CD4-positive, alpha-beta T cell treated with Interleukin-21 for 1 hour (primary cell): Measurements from ENCODE around the gene PREX1.
"Not testable (repeated sequence)": the region's sequence is repeated elsewhere in the genome, so short reads cannot be mapped to it uniquely, and the experiment has no call there.

ENCODE experiments used
- DNase-seq: peaks from one replicate; pipeline ENCODE4 v3.0.0-alpha.2; 2020

Gene PREX1

GRCh38 chr20:48770700-48771442 lies 56.9 kb downstream of the PREX1 start:
- no peak for DNase-seq

DNA sequence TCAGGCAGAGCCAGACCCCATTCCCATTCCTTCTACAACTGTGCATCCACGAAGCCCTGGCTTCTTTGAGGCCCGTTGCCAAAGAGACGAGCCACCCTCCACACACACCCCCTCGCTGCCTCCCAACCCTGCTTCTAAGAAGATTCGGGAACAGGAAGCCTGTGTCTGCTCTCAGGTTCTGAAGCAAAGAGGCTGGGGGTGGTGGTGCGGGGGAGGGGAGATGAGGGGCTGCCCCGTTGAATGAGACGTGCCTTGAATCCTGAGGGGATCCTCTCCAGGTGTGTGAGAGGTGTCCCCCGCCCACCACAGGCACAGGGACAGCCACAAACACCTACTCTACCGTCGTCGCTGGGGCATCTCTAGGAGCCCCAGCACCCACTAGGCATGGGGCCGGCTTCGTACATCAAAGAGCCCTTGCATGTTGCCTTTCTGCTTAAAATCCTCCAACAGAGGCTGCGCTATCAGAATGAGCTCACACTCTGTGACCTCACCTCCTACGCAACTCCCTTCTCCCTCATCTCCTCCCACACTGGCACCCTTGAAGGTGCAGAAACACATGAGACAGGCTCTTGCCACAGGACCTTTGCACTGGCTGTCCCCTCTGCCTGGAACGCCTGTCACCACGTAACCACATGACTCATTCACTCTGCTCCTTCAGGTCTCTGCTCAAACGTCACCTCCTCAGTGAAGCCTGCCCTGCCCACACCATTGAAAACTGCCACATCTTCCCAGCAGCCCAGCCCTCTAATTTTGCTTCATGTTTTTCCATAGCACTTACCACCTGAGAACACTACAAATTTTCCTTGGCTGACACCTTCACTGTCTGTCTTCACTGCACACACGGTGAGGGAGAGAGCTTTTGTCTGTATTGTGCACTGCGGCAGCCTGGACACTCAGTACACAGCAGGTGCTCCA lies 58.5 kb downstream of the PREX1 start:
- peak; percentile 90 for DNase-seq

- peak; percentile 64 for DNase-seq
Measured at GRCh38 chr20:48766961-48767960, 60.5 kb downstream of the PREX1 start.

- no peak for DNase-seq
Measured at GRCh38 chr20:48766205-48766604, 61.6 kb downstream of the PREX1 start.

DNA sequence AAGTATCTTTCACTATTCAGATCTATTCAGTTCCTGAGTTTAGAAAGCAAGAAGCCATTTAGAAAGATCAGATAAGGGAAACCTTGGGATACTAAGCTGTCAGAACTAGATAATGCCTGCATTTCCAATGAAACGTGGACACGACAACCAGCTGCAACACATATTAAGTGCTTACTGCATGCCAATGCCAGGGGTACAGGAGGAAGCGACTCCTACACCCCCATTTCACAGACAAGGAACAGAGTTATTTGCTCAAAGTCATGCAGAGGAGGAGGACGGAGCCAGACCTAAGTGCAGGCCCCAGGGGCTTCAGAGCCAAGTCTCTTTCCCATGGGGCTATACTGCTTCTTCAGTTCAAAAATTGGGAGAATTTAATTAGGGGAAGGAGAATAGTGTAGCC lies 62.4 kb downstream of the PREX1 start:
- DNase-seq: no peak

GRCh38 chr20:48763216-48763914 lies 64.4 kb downstream of the PREX1 start:
- DNase-seq: no peak

GRCh38 chr20:48761874-48762273 lies 65.9 kb downstream of the PREX1 start:
- no peak for DNase-seq

- DNase-seq: peak; percentile 84
Measured at GRCh38 chr20:48761023-48761785, 66.6 kb downstream of the PREX1 start.

DNA sequence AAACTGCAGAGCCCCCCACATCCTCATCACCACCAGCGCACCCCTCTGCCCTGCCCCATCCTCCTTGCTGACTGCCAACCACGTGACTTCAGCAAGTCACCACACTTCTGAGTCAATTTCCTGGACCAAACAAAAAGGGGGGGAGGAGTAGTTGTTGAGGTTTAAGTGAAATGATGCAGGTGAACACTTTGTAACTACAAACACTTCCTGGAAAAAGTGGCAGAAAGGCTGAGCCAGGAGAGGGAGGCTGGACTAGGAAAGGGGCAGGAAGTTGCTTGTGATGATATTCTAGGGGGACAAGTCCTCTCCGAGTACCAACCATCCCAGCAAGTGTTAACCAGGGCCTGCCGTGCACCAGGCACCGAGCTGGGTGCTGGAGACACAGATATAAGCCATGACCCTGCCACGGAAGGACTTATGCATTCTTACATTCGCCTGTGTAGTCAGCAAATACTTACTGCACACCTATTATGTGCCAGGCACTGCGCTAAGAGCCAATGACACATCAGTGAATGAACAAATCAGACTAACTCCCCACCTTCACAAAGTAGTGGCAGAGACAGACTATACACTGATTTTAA lies 67.3 kb downstream of the PREX1 start:
- peak; percentile 91 for DNase-seq

- no peak for DNase-seq
Measured at GRCh38 chr20:48759631-48760245, 68.1 kb downstream of the PREX1 start.

GRCh38 chr20:48758206-48758820 lies 69.5 kb downstream of the PREX1 start:
- DNase-seq: peak; percentile 72

GRCh38 chr20:48756774-48757173 lies 71.0 kb downstream of the PREX1 start:
- DNase-seq: not testable (repeated sequence)

GRCh38 chr20:48754292-48754691 lies 73.5 kb downstream of the PREX1 start:
- no peak for DNase-seq

- no peak for DNase-seq
Measured at GRCh38 chr20:48752963-48753362, 74.8 kb downstream of the PREX1 start.

GRCh38 chr20:48751871-48752270 lies 75.9 kb downstream of the PREX1 start:
- DNase-seq: no peak

DNA sequence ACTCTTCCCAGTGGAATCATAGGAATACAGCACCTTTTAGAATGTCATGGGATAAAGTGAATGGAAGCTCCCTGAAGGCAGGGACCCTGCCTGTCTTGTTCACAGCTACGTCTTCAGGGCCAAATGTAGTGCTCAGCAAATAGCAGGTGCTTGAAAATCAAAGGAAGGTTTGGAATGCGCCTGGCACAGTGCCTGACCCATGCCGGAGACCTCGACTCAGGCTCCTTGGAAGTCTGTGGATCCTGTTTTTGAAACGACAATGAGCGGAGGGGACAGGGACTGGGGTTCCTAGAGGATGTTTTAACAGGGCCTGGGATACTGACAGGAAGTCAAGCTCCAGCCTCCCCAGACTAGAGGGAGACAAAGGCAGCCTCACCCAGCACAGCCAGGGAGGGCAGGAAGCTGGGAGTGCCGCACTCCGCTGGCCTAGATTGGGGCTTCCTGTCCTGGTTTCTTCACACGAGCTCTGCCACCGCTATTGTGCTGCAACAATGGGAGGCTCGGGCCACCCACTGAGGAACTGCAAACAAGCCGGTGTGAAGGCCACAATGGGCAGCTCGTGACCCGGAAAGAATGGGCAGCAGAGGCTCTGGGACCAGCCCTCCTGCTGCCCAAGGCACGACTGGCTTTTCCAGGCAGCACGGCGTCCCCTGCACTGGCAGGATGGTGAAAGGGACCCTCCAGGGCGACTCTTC lies 76.7 kb downstream of the PREX1 start:
- peak; percentile 60 for DNase-seq

- no peak for DNase-seq
Measured at GRCh38 chr20:48750376-48750775, 77.4 kb downstream of the PREX1 start.

DNA sequence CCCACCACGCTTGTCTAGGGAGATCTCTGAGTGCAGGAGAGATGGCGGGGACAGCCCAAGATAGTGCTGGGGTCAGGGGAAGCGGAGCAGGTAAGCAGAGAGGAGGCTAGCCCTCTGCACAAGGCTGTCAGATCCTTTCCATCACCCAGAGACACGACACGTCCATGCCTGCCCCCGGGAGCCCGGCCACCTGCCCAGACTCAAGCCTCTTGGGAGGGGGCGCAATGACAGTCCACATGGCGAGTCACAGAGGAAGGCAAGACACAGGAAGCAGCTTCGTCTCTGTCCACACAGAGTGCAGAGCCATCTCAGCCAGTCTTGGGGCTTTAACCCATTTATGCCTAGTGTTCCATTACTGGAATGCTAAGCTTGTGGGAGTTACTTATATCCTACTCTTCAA lies 78.4 kb downstream of the PREX1 start:
- DNase-seq: no peak

DNA sequence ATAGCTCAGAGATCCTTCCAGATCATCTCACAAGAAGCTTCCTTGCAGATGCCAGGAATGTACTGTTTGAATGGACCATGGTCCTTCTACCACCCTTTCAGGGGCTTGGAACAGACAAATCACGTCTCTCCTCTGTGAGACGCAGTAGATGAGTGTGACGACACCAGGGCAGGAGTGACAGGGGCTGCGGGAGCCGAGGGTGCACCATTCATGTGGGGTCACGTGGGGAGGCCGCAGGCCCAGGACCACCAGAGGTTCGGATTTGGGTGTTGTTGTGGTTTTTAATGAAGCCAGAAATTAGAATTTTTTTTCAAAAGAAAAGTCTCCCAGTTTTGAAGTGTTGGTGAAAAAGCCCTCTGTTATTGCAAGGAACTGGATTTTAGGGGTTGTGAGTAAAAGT lies 79.2 kb downstream of the PREX1 start:
- no peak for DNase-seq
